ENCODE data around the gene SIRT3.

Gene SIRT3

GRCh38 chr11:280706-281485 is 44.8 kb upstream of the SIRT3 start:
- no peak for TF ChIP-seq Cebpa-rat (IDR thresholded peaks at IDR 0.05)
- H3K36me3 ChIP-seq = no peaks in the 10 kb centered on the region
- H3K9me3 ChIP-seq = peaks cover 17% of the 10 kb centered on the region; the same call in 1 of the 2 replicates
- no peak overlapping the region for H3K27ac ChIP-seq
- no peak overlapping the region for H3K9ac ChIP-seq
- peaks cover 27% of the 10 kb centered on the region for H4K20me1 ChIP-seq
- H3K4me2 ChIP-seq = peak overlapping the region; percentile 71
- peak overlapping the region; percentile 53; the same call in 1 of the 2 replicates for H3K4me3 ChIP-seq
- peaks cover 40% of the 10 kb centered on the region for H3K4me1 ChIP-seq
- peaks cover 85% of the 10 kb centered on the region for H3K27me3 ChIP-seq

- H3K36me3 ChIP-seq = no peaks in the 10 kb centered on the region
- peaks cover 77% of the 10 kb centered on the region for H3K27me3 ChIP-seq
- peaks cover 17% of the 10 kb centered on the region; the same call in 1 of the 2 replicates for H3K9me3 ChIP-seq
- peaks cover 27% of the 10 kb centered on the region for H4K20me1 ChIP-seq
- no peak overlapping the region for H3K9ac ChIP-seq
- H3K4me3 ChIP-seq = peak overlapping the region; percentile 53
- peak overlapping the region; percentile 71 for H3K4me2 ChIP-seq
- peaks cover 40% of the 10 kb centered on the region for H3K4me1 ChIP-seq
- H3K27ac ChIP-seq = no peak overlapping the region
- no peak for TF ChIP-seq Cebpa-rat (IDR thresholded peaks at IDR 0.05)
These were observed 44.0 kb upstream of the SIRT3 start for GRCh38 chr11:279966-280705.

- peaks cover 17% of the 10 kb centered on the region; the same call in 1 of the 2 replicates for H3K9me3 ChIP-seq
- H4K20me1 ChIP-seq = peaks cover 27% of the 10 kb centered on the region
- H3K4me1 ChIP-seq = peaks cover 40% of the 10 kb centered on the region
- peaks cover 69% of the 10 kb centered on the region for H3K27me3 ChIP-seq
- peak overlapping the region; percentile 71 for H3K4me2 ChIP-seq
- H3K36me3 ChIP-seq = no peaks in the 10 kb centered on the region
- peak overlapping the region; percentile 53 for H3K4me3 ChIP-seq
- no peak for TF ChIP-seq Cebpa-rat (IDR thresholded peaks at IDR 0.05)
- no peak overlapping the region for H3K9ac ChIP-seq
- no peak overlapping the region for H3K27ac ChIP-seq
These were observed 43.2 kb upstream of the SIRT3 start for GRCh38 chr11:279040-279965.

- no peak within 1 kb of the TSS for H3K9ac ChIP-seq
- H3K4me1 ChIP-seq = peaks cover 40% of the 10 kb centered on the region
- H3K9me3 ChIP-seq = peaks cover 17% of the 10 kb centered on the region; the same call in 1 of the 2 replicates
- H3K4me2 ChIP-seq = peak within 1 kb of the TSS; percentile 71
- no peak within 1 kb of the TSS for H3K27ac ChIP-seq
- no peak for TF ChIP-seq Cebpa-rat (IDR thresholded peaks at IDR 0.05)
- H4K20me1 ChIP-seq = peaks cover 27% of the 10 kb centered on the region
- peak within 1 kb of the TSS; percentile 53 for H3K4me3 ChIP-seq
- peaks cover 59% of the 10 kb centered on the region for H3K27me3 ChIP-seq
- no peaks in the 10 kb centered on the region for H3K36me3 ChIP-seq
These were observed 42.1 kb upstream of the SIRT3 start, which contains the start of gene NLRP6 for GRCh38 chr11:278001-278951. Gene NLRP6, plus strand, starts transcription at chr11:278407. Its CDS starts 163 bp downstream, at chr11:278570.

- TF ChIP-seq Cebpa-rat (IDR thresholded peaks at IDR 0.05) = no peak
- Histone ChIP-seq H3K27me3 (peaks cover 38% of the 10 kb centered on the region), H3K9ac (no peak overlapping the region), H3K4me3 (no peak overlapping the region), H3K4me2 (no peak overlapping the region), H3K9me3 (peaks cover 17% of the 10 kb centered on the region; the same call in 1 of the 2 replicates), H3K4me1 (peaks cover 40% of the 10 kb centered on the region), H4K20me1 (peaks cover 12% of the 10 kb centered on the region), H3K36me3 (no peaks in the 10 kb centered on the region; the same call in 1 of the 2 replicates), H3K27ac (no peak overlapping the region)
These were observed 40.1 kb upstream of the SIRT3 start for GRCh38 chr11:276219-276618.

- H3K4me3 ChIP-seq = no peak overlapping the region
- H3K9ac ChIP-seq = no peak overlapping the region
- H3K27me3 ChIP-seq = peaks cover 5% of the 10 kb centered on the region
- no peaks in the 10 kb centered on the region; the same call in 1 of the 2 replicates for H3K36me3 ChIP-seq
- H3K27ac ChIP-seq = no peak overlapping the region
- H3K4me2 ChIP-seq = no peak overlapping the region
- TF ChIP-seq Cebpa-rat (IDR thresholded peaks at IDR 0.05) = no peak
- H3K4me1 ChIP-seq = peaks cover 34% of the 10 kb centered on the region
- peaks cover 10% of the 10 kb centered on the region; the same call in 1 of the 2 replicates for H3K9me3 ChIP-seq
- H4K20me1 ChIP-seq = no peaks in the 10 kb centered on the region
These were observed 36.7 kb upstream of the SIRT3 start for GRCh38 chr11:272931-273198.

- no peak for TF ChIP-seq Cebpa-rat (IDR thresholded peaks at IDR 0.05)
- H3K9ac ChIP-seq = no peak overlapping the region
- H3K4me1 ChIP-seq = peaks cover 37% of the 10 kb centered on the region
- H4K20me1 ChIP-seq = no peaks in the 10 kb centered on the region
- no peak overlapping the region for H3K4me2 ChIP-seq
- H3K4me3 ChIP-seq = no peak overlapping the region
- no peaks in the 10 kb centered on the region; the same call in 1 of the 2 replicates for H3K36me3 ChIP-seq
- no peaks in the 10 kb centered on the region; the same call in 1 of the 2 replicates for H3K27me3 ChIP-seq
- H3K27ac ChIP-seq = 0 out of 2 replicates have a peak overlapping the region, but pooled peaks have one; percentile 99
- H3K9me3 ChIP-seq = peaks cover 10% of the 10 kb centered on the region; the same call in 1 of the 2 replicates
These were observed 36.2 kb upstream of the SIRT3 start for GRCh38 chr11:272195-272930.

- Histone ChIP-seq H3K27me3 (no peaks in the 10 kb centered on the region), H3K36me3 (no peaks in the 10 kb centered on the region; the same call in 1 of the 2 replicates), H3K27ac (peak overlapping the region; percentile 99), H3K4me1 (peaks cover 37% of the 10 kb centered on the region), H3K9ac (peak overlapping the region; percentile 95), H3K4me2 (peak overlapping the region; percentile 100), H3K4me3 (no peak overlapping the region), H3K9me3 (peaks cover 4% of the 10 kb centered on the region; the same call in 1 of the 2 replicates), H4K20me1 (no peaks in the 10 kb centered on the region)
- no peak for TF ChIP-seq Cebpa-rat (IDR thresholded peaks at IDR 0.05)
These were observed 35.2 kb upstream of the SIRT3 start for GRCh38 chr11:271319-271715.
